ENCODE data around the gene JCAD.
"Not testable (repeated sequence)": the region's sequence is repeated elsewhere in the genome, so short reads cannot be mapped to it uniquely, and the experiment has no call there.

JCAD gene

GRCh38 chr10:30027057-30028005, 32.1 kb downstream of the JCAD start:
- Histone ChIP-seq H3K4me1 (no peaks in the 10 kb centered on the region), H3K4me3 (ENCODE audit: low read depth, low read length) (no peak overlapping the region), H3K27me3 (no peaks in the 10 kb centered on the region), H3K36me3 (no peaks in the 10 kb centered on the region), H3K9me3 (no peaks in the 10 kb centered on the region)
- no peak for TF ChIP-seq CTCF (IDR thresholded peaks at IDR 0.05; ENCODE audit: low read depth, low read length)
- no peak for DNase-seq

GRCh38 chr10:30026578-30026977, 32.8 kb downstream of the JCAD start:
- Histone ChIP-seq H3K4me3 (ENCODE audit: low read depth, low read length) (no peak overlapping the region), H3K36me3 (no peaks in the 10 kb centered on the region), H3K4me1 (no peaks in the 10 kb centered on the region), H3K27me3 (no peaks in the 10 kb centered on the region), H3K9me3 (no peaks in the 10 kb centered on the region)
- TF ChIP-seq CTCF (IDR thresholded peaks at IDR 0.05; ENCODE audit: low read depth, low read length), result no peak
- no peak for DNase-seq

- H3K4me1 ChIP-seq, result no peaks in the 10 kb centered on the region
- no peak for TF ChIP-seq CTCF (IDR thresholded peaks at IDR 0.05; ENCODE audit: low read depth, low read length)
- H3K27me3 ChIP-seq, result no peaks in the 10 kb centered on the region
- DNase-seq, result no peak
- no peak overlapping the region for H3K4me3 ChIP-seq (ENCODE audit: low read depth, low read length)
- H3K9me3 ChIP-seq, result no peaks in the 10 kb centered on the region
- no peaks in the 10 kb centered on the region for H3K36me3 ChIP-seq
Measured at GRCh38 chr10:30026080-30026479, 33.3 kb downstream of the JCAD start.

- DNase-seq; H3K4me3 ChIP-seq (ENCODE audit: low read depth, low read length); H3K4me1 ChIP-seq; H3K27me3 ChIP-seq; H3K9me3 ChIP-seq; H3K36me3 ChIP-seq: not testable (repeated sequence)
Measured at GRCh38 chr10:30025428-30025827, 34.0 kb downstream of the JCAD start.

- H3K36me3 ChIP-seq, result no peaks in the 10 kb centered on the region
- no peak for TF ChIP-seq CTCF (IDR thresholded peaks at IDR 0.05; ENCODE audit: low read depth, low read length)
- no peaks in the 10 kb centered on the region for H3K4me1 ChIP-seq
- DNase-seq, result no peak
- no peaks in the 10 kb centered on the region for H3K27me3 ChIP-seq
- H3K4me3 ChIP-seq (ENCODE audit: low read depth, low read length), result no peak overlapping the region
- H3K9me3 ChIP-seq, result no peaks in the 10 kb centered on the region
Measured at GRCh38 chr10:30022590-30022989, 36.8 kb downstream of the JCAD start.

GRCh38 chr10:30019468-30019867, 39.9 kb downstream of the JCAD start:
- no peak for TF ChIP-seq CTCF (IDR thresholded peaks at IDR 0.05; ENCODE audit: low read depth, low read length)
- H3K4me3 ChIP-seq (ENCODE audit: low read depth, low read length), result no peak overlapping the region
- H3K4me1 ChIP-seq, result no peaks in the 10 kb centered on the region

More at GRCh38 chr10:30019468-30019867, 39.9 kb downstream of the JCAD start:
- Histone ChIP-seq H3K27me3 (no peaks in the 10 kb centered on the region), H3K36me3 (no peaks in the 10 kb centered on the region), H3K9me3 (no peaks in the 10 kb centered on the region)
- no peak for DNase-seq

All from BE2C (cell line).